WTC11 (cell line): Measurements from ENCODE around the gene FARSA. TPM values are rescaled to one million over a fixed set of nuclear protein-coding genes. Genes with fewer than 3 reads are reported as not detected.

Source experiments
- AFF4 ChIP-seq: sonication (generic); formaldehyde crosslinking; IDR thresholded peaks from 2 replicates; pipeline ENCODE4 v1.8.1; 2023; ENCODE audit warnings: mild to moderate bottlenecking, missing genetic modification reagents, borderline replicate concordance
- EMX1 ChIP-seq: fragments of 250-450 bp; sonication (Bioruptor Pico); IDR thresholded peaks from 2 replicates; pipeline ENCODE4 v1.8.0; 2021; ENCODE audit warnings: mild to moderate bottlenecking
- FOXP1 ChIP-seq: sonication (generic); formaldehyde crosslinking; IDR thresholded peaks from 2 replicates; pipeline ENCODE4 v1.8.0; 2022; ENCODE audit warnings: missing genetic modification reagents, mild to moderate bottlenecking, moderate library complexity, borderline replicate concordance
- GTF2I ChIP-seq: fragments of 250-450 bp; sonication (Bioruptor Pico); conservative IDR thresholded peaks from 2 replicates; pipeline ENCODE4 v1.4.0; 2021; ENCODE audit warnings: mild to moderate bottlenecking
- IRF1 ChIP-seq: sonication (generic); formaldehyde crosslinking; IDR thresholded peaks from 2 replicates; pipeline ENCODE4 v1.8.0; 2023; ENCODE audit warnings: missing genetic modification reagents
- IRF2 ChIP-seq: sonication (generic); formaldehyde crosslinking; IDR thresholded peaks from 2 replicates; pipeline ENCODE4 v1.8.0; 2022; ENCODE audit warnings: low read depth, missing genetic modification reagents, borderline replicate concordance
- MYBL2 ChIP-seq: sonication (generic); formaldehyde crosslinking; IDR thresholded peaks from 2 replicates; pipeline ENCODE4 v1.8.1; 2023; ENCODE audit warnings: mild to moderate bottlenecking, moderate library complexity, missing genetic modification reagents
- NFATC4 ChIP-seq: fragments of 250-450 bp; sonication (Bioruptor Pico); IDR thresholded peaks from 2 replicates; pipeline ENCODE4 v1.9.0; 2021; ENCODE audit warnings: mild to moderate bottlenecking
- NFYB ChIP-seq: sonication (generic); formaldehyde crosslinking; conservative IDR thresholded peaks from 2 replicates; pipeline ENCODE4 v1.8.0; 2022; ENCODE audit warnings: low read depth, missing genetic modification reagents
- PRRX2 ChIP-seq: fragments of 250-450 bp; sonication (Bioruptor Pico); IDR thresholded peaks from 2 replicates; pipeline ENCODE4 v1.8.0; 2021; ENCODE audit warnings: mild to moderate bottlenecking
- SP1 ChIP-seq: sonication (generic); formaldehyde crosslinking; conservative IDR thresholded peaks from 2 replicates; pipeline ENCODE4 v1.8.1; 2022; ENCODE audit warnings: missing genetic modification reagents
- TEAD1 ChIP-seq: sonication (generic); formaldehyde crosslinking; IDR thresholded peaks from 2 replicates; pipeline ENCODE4 v1.8.0; 2022; ENCODE audit warnings: mild to moderate bottlenecking, missing genetic modification reagents
- ZBTB43 ChIP-seq: sonication (generic); formaldehyde crosslinking; IDR thresholded peaks from 2 replicates; pipeline ENCODE4 v1.8.1; 2023; ENCODE audit warnings: mild to moderate bottlenecking, missing genetic modification reagents
- total RNA-seq: library from RNA; stranded (reverse); gene quantifications from 3 replicates; pipeline ENCODE4 v1.2.3, GENCODE V29; 2021
- TF ChIP-seq, protein P1 (sequence below): sonication (generic); formaldehyde crosslinking; IDR thresholded peaks from 2 replicates; pipeline ENCODE4 v1.8.1; 2022; ENCODE audit warnings: low read depth, missing genetic modification reagents, borderline replicate concordance
- TF ChIP-seq, protein P2 (sequence below): sonication (generic); formaldehyde crosslinking; conservative IDR thresholded peaks from 2 replicates; pipeline ENCODE4 v1.8.1; 2022; ENCODE audit warnings: mild to moderate bottlenecking, missing genetic modification reagents
- TF ChIP-seq, protein P3 (sequence below): sonication (generic); formaldehyde crosslinking; IDR thresholded peaks from 2 replicates; pipeline ENCODE4 v1.8.0; 2022; ENCODE audit warnings: mild to moderate bottlenecking, missing genetic modification reagents
- TF ChIP-seq, protein P4 (sequence below): fragments of 250-450 bp; sonication (Bioruptor Pico); IDR thresholded peaks from 2 replicates; pipeline ENCODE4 v1.9.0; 2021; ENCODE audit warnings: mild to moderate bottlenecking
- TF ChIP-seq, protein P5 (sequence below): sonication (generic); formaldehyde crosslinking; IDR thresholded peaks from 2 replicates; pipeline ENCODE4 v1.8.0; 2023; ENCODE audit warnings: mild to moderate bottlenecking, missing genetic modification reagents
- TF ChIP-seq, protein P6 (sequence below): fragments of 250-450 bp; sonication (Bioruptor Pico); IDR thresholded peaks from 2 replicates; pipeline ENCODE4 v2.1.2; 2022; ENCODE audit warnings: mild to moderate bottlenecking, moderate library complexity

FARSA gene
- total RNA-seq, 1 experiment from 2014 or later: 108 TPM

DNA sequence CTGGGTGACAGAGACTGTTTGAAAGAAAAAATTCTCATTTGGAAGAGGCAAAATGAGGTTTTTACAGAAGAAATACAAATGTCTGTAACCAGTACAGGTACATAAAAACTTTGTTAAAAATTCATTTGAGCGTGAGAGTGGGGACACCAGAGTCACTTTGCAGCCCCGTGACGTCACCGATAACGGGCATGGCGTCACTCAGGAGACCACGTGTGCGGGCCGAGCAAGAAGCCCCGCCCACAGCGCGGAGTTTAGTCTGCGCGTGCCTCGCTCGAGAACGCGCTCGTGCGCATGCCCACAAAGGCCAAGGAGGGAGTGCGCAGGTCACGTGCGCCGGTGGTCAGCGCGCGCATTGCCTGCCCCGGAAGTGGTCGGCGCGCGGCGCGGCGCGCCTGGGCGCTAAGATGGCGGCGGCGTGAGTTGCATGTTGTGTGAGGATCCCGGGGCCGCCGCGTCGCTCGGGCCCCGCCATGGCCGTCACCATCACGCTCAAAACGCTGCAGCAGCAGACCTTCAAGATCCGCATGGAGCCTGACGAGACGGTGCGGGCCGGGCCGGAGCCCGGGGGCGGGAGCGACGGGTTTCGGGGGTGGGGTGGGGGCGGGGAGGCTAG is 12.1 kb upstream of the FARSA start, which contains the start of gene RAD23A (continued):
- TF ChIP-seq, protein P1, sequence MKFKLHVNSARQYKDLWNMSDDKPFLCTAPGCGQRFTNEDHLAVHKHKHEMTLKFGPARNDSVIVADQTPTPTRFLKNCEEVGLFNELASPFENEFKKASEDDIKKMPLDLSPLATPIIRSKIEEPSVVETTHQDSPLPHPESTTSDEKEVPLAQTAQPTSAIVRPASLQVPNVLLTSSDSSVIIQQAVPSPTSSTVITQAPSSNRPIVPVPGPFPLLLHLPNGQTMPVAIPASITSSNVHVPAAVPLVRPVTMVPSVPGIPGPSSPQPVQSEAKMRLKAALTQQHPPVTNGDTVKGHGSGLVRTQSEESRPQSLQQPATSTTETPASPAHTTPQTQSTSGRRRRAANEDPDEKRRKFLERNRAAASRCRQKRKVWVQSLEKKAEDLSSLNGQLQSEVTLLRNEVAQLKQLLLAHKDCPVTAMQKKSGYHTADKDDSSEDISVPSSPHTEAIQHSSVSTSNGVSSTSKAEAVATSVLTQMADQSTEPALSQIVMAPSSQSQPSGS (CRISPR knock-in tag): peak; percentile 63
- TF ChIP-seq EMX1 (CRISPR knock-in tag) (peak; percentile 98), AFF4 (CRISPR knock-in tag) (no peak), IRF2 (CRISPR knock-in tag) (no peak), SP1 (peak; percentile 93), PRRX2 (CRISPR knock-in tag) (peak; percentile 96), MYBL2 (peak; percentile 69; the same call in 1 of the 2 replicates), NFYB (CRISPR knock-in tag) (no peak; the same call in 1 of the 2 replicates), GTF2I (no peak), FOXP1 (CRISPR knock-in tag) (peak; percentile 88), TEAD1 (CRISPR knock-in tag) (peak; percentile 20; the same call in 1 of the 2 replicates), ZBTB43 (peak; percentile 93), IRF1 (CRISPR knock-in tag) (peak; percentile 78), NFATC4 (CRISPR knock-in tag) (peak; percentile 97)
- TF ChIP-seq, protein P2, sequence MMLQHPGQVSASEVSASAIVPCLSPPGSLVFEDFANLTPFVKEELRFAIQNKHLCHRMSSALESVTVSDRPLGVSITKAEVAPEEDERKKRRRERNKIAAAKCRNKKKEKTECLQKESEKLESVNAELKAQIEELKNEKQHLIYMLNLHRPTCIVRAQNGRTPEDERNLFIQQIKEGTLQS: 0 out of 2 replicates have a peak, but pooled peaks have one; percentile 48
- TF ChIP-seq, protein P3, sequence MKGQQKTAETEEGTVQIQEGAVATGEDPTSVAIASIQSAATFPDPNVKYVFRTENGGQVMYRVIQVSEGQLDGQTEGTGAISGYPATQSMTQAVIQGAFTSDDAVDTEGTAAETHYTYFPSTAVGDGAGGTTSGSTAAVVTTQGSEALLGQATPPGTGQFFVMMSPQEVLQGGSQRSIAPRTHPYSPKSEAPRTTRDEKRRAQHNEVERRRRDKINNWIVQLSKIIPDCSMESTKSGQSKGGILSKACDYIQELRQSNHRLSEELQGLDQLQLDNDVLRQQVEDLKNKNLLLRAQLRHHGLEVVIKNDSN: peak; percentile 100
- TF ChIP-seq, protein P4, sequence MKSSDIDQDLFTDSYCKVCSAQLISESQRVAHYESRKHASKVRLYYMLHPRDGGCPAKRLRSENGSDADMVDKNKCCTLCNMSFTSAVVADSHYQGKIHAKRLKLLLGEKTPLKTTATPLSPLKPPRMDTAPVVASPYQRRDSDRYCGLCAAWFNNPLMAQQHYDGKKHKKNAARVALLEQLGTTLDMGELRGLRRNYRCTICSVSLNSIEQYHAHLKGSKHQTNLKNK: peak; percentile 59; the same call in 1 of the 2 replicates
- TF ChIP-seq, protein P5, sequence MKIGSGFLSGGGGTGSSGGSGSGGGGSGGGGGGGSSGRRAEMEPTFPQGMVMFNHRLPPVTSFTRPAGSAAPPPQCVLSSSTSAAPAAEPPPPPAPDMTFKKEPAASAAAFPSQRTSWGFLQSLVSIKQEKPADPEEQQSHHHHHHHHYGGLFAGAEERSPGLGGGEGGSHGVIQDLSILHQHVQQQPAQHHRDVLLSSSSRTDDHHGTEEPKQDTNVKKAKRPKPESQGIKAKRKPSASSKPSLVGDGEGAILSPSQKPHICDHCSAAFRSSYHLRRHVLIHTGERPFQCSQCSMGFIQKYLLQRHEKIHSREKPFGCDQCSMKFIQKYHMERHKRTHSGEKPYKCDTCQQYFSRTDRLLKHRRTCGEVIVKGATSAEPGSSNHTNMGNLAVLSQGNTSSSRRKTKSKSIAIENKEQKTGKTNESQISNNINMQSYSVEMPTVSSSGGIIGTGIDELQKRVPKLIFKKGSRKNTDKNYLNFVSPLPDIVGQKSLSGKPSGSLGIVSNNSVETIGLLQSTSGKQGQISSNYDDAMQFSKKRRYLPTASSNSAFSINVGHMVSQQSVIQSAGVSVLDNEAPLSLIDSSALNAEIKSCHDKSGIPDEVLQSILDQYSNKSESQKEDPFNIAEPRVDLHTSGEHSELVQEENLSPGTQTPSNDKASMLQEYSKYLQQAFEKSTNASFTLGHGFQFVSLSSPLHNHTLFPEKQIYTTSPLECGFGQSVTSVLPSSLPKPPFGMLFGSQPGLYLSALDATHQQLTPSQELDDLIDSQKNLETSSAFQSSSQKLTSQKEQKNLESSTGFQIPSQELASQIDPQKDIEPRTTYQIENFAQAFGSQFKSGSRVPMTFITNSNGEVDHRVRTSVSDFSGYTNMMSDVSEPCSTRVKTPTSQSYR (CRISPR knock-in tag): peak; percentile 91
- TF ChIP-seq, protein P6, sequence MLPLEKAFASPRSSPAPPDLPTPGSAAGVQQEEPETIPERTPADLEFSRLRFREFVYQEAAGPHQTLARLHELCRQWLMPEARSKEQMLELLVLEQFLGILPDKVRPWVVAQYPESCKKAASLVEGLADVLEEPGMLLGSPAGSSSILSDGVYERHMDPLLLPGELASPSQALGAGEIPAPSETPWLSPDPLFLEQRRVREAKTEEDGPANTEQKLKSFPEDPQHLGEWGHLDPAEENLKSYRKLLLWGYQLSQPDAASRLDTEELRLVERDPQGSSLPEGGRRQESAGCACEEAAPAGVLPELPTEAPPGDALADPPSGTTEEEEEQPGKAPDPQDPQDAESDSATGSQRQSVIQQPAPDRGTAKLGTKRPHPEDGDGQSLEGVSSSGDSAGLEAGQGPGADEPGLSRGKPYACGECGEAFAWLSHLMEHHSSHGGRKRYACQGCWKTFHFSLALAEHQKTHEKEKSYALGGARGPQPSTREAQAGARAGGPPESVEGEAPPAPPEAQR (CRISPR knock-in tag): no peak
